Endodermal cell (in vitro differentiated cells): ENCODE results near the gene NMD3. TPM values are rescaled to one million over a fixed set of nuclear protein-coding genes. Genes with fewer than 3 reads are reported as not detected.

Experiments used
- DNase-seq: peaks from one replicate; pipeline ENCODE4 v3.0.0-alpha.2; 2017
- H3K27ac ChIP-seq: 2 replicates; pipeline ENCODE4 v1.5.1; 2013; ENCODE audit warnings: mild to moderate bottlenecking, low read depth, low read length, moderate library complexity
- H3K27me3 ChIP-seq: 2 replicates; pipeline ENCODE4 v1.6.1; 2013; ENCODE audit warnings: mild to moderate bottlenecking, low read length, moderate library complexity; ENCODE audit not compliant: insufficient read depth, control insufficient read depth, poor library complexity, severe bottlenecking
- H3K36me3 ChIP-seq: 2 replicates; pipeline ENCODE4 v1.7.0; 2013; ENCODE audit warnings: mild to moderate bottlenecking, low read length, moderate library complexity; ENCODE audit not compliant: control insufficient read depth, insufficient read depth
- H3K4me1 ChIP-seq: one replicate; pipeline ENCODE4 v1.7.0; 2013; ENCODE audit warnings: low read length; ENCODE audit not compliant: control insufficient read depth, insufficient read depth
- H3K4me3 ChIP-seq: 2 replicates; pipeline ENCODE4 v1.5.1; 2013; ENCODE audit warnings: mild to moderate bottlenecking, low read length, moderate library complexity
- H3K9ac ChIP-seq: 2 replicates; pipeline ENCODE4 v1.6.1; 2013; ENCODE audit warnings: mild to moderate bottlenecking, low read length, moderate library complexity; ENCODE audit not compliant: poor library complexity, severe bottlenecking; ENCODE audit errors: extremely low read depth
- H3K9me3 ChIP-seq: 2 replicates; pipeline ENCODE4 v1.6.1; 2013; ENCODE audit warnings: mild to moderate bottlenecking, low read length, moderate library complexity; ENCODE audit not compliant: control insufficient read depth
- H3K27ac Mint-ChIP-seq: 2 replicates; pipeline ENCODE4 v1.8.0; 2020; ENCODE audit warnings: mixed read lengths
- H3K27me3 Mint-ChIP-seq: 2 replicates; pipeline ENCODE4 v1.8.0; 2021; ENCODE audit warnings: mild to moderate bottlenecking, mixed read lengths; ENCODE audit not compliant: insufficient read depth
- H3K36me3 Mint-ChIP-seq: 2 replicates; pipeline ENCODE4 v1.8.0; 2020; ENCODE audit warnings: low read depth, mixed read lengths
- H3K4me1 Mint-ChIP-seq: 2 replicates; pipeline ENCODE4 v1.8.0; 2020; ENCODE audit warnings: mixed read lengths
- H3K4me3 Mint-ChIP-seq: 2 replicates; pipeline ENCODE4 v1.8.0; 2020; ENCODE audit warnings: mild to moderate bottlenecking, moderate library complexity, mixed read lengths
- H3K9me3 Mint-ChIP-seq: 2 replicates; pipeline ENCODE4 v1.8.0; 2020; ENCODE audit warnings: mild to moderate bottlenecking, mixed read lengths
- CTCF ChIP-seq: fragments of 200-600 bp; sonication (generic); conservative IDR thresholded peaks from 2 replicates; pipeline ENCODE4 v1.5.0; 2021; ENCODE audit warnings: antibody characterized with exemption, mild to moderate bottlenecking
- WGBS, 2 experiments: methylation state at CpG; one replicate each; pipeline versions ENCODE4 v1.1.5 to v1.1.7; 2013; ENCODE audit warnings: missing lambda C conversion rate in 2 of 2, mixed read lengths in 1 of 2; ENCODE audit not compliant: insufficient coverage in 1 of 2, insufficient read length in 1 of 2; 5-methylcytosine and 5-hydroxymethylcytosine counted together
- total RNA-seq, 2 donors: library from RNA; stranded (reverse); fragmentation: NEBNext Ultra II Directional in 1 of 2; extraction: Animal tissue kit (Norgen Biotek cat#: 25700) in 1 of 2; gene quantifications; 2 replicates in 1 of 2; 3 replicates in 1 of 2; pipeline ENCODE4 v1.2.1, GENCODE V29; 2021

The NMD3 gene
- total RNA-seq, 2 donors from 2014 or later: 47.1 to 48.3 TPM

DNA sequence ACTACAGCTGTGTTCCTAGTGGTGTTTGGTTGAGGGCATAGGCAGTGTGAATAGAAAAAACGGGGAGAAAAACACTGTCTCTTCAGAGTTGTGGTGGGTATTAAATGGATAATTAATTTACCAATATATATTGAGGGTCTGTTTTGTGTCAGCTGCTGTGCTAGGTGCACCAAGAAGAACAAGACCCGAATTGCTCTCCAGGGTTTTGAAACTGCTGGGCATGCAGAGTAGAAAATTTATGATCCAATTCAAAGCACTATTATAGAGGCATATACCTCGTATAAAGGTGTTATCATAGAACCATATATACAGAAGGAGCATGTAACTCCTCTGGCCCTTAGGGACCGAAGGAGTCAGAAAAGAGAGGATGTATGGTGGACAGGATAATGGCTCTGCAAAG lies 1.6 kb upstream of the NMD3 start:
- Histone ChIP-seq H3K27me3 (no peaks in the 10 kb centered on the region), H3K27ac (no peak overlapping the region), H3K9me3 (peaks cover 8% of the 10 kb centered on the region), H3K36me3 (no peaks in the 10 kb centered on the region), H3K4me1 (no peaks in the 10 kb centered on the region), H3K9ac (no peak overlapping the region), H3K4me3 (no peak overlapping the region)
- Mint-ChIP-seq H3K27me3 (no peaks in the 10 kb centered on the region), H3K27ac (no peak overlapping the region), H3K9me3 (peaks cover 3% of the 10 kb centered on the region), H3K36me3 (peaks cover 8% of the 10 kb centered on the region), H3K4me3 (no peak overlapping the region), H3K4me1 (peaks cover 12% of the 10 kb centered on the region)
- 89 to 100% methylated on average over 2 to 4 of the region's 4 CpGs for WGBS, 2 experiments
- no peak for DNase-seq
- no peak for TF ChIP-seq CTCF

- H3K9me3 Mint-ChIP-seq: peaks cover 3% of the 10 kb centered on the region
- DNase-seq: no peak
- Histone ChIP-seq H3K9me3 (peaks cover 8% of the 10 kb centered on the region), H3K4me1 (no peaks in the 10 kb centered on the region), H3K27me3 (no peaks in the 10 kb centered on the region), H3K36me3 (peaks cover 22% of the 10 kb centered on the region), H3K27ac (peak overlapping the region; percentile 90), H3K4me3 (peak overlapping the region; percentile 78), H3K9ac (peak overlapping the region; percentile 81)
- no peaks in the 10 kb centered on the region for H3K27me3 Mint-ChIP-seq
- peak overlapping the region; percentile 90 for H3K27ac Mint-ChIP-seq
- peaks cover 12% of the 10 kb centered on the region for H3K4me1 Mint-ChIP-seq
- H3K36me3 Mint-ChIP-seq: peaks cover 18% of the 10 kb centered on the region
- peak overlapping the region; percentile 86 for H3K4me3 Mint-ChIP-seq
- 21% methylated on average over 17 of the region's 19 CpGs; no CpG with 5 or more reads in 1 of the 2 experiments for WGBS, 2 experiments
- no peak for TF ChIP-seq CTCF
Observed at GRCh38 chr3:161221806-161222600, 892 bp downstream of the NMD3 start.

GRCh38 chr3:161222662-161223061 lies 1.6 kb downstream of the NMD3 start:
- Histone ChIP-seq H3K4me3 (peak overlapping the region; percentile 78), H3K9me3 (peaks cover 8% of the 10 kb centered on the region), H3K36me3 (peaks cover 27% of the 10 kb centered on the region), H3K27ac (no peak overlapping the region), H3K9ac (peak overlapping the region; percentile 0), H3K4me1 (no peaks in the 10 kb centered on the region), H3K27me3 (no peaks in the 10 kb centered on the region)
- WGBS, 2 experiments: 65 to 82% methylated on average over 2 of the region's 2 CpGs
- no peaks in the 10 kb centered on the region for H3K27me3 Mint-ChIP-seq
- peak overlapping the region; percentile 39 for H3K27ac Mint-ChIP-seq
- DNase-seq: no peak
- no peak for TF ChIP-seq CTCF
- H3K4me1 Mint-ChIP-seq: peaks cover 12% of the 10 kb centered on the region
- peak overlapping the region; percentile 86 for H3K4me3 Mint-ChIP-seq
- peaks cover 3% of the 10 kb centered on the region for H3K9me3 Mint-ChIP-seq
- H3K36me3 Mint-ChIP-seq: peaks cover 20% of the 10 kb centered on the region
